H1 (cell line): ENCODE results near the gene TMEM131L. TPM values are rescaled to one million over a fixed set of nuclear protein-coding genes. Genes with fewer than 3 reads are reported as not detected.

Experiments used
- CTCF ChIA-PET: fragments of 300-600 bp; sonication (Branson Sonifier 250); formaldehyde crosslinking; loops from one replicate; lab custom pipeline; 2021; ENCODE audit not compliant: partially characterized antibody; lab: Charles Lee
- POLR2A ChIA-PET: fragments of 300-600 bp; sonication (Branson Sonifier 250); formaldehyde crosslinking; loops from one replicate; lab custom pipeline; 2021; ENCODE audit warnings: inconsistent platforms; ENCODE audit not compliant: partially characterized antibody; lab: Charles Lee
- DNase-seq, 2 experiments: peaks; one replicate each; pipeline versions ENCODE4 v3.0.0 to v3.0.0-alpha.2; 2010 to 2022; ENCODE audit warnings: low spot score in 2 of 2, low read depth in 1 of 2, mixed read lengths in 1 of 2
- FAIRE-seq: peaks from 2 replicates; lab custom pipeline; 2011; peaks lifted over from hg19 to GRCh38; lab: Jason Lieb, UNC
- H2AFZ ChIP-seq: 2 replicates; pipeline ENCODE4 v1.8.1; 2012; ENCODE audit warnings: low read length, inconsistent platforms
- H2AK5ac ChIP-seq: 2 replicates; pipeline ENCODE4 v1.6.1; 2013; ENCODE audit warnings: low read depth, low read length
- H2BK120ac ChIP-seq: replicated peaks from 2 replicates; pipeline ENCODE3; 2013; ENCODE audit warnings: low read depth, low read length, inconsistent platforms
- H2BK12ac ChIP-seq: 2 replicates; pipeline ENCODE4 v1.6.1; 2013; ENCODE audit warnings: low read depth, low read length
- H2BK15ac ChIP-seq: 2 replicates; pipeline ENCODE4 v1.6.1; 2013; ENCODE audit warnings: low read length
- H2BK20ac ChIP-seq: 2 replicates; pipeline ENCODE4 v1.6.1; 2013; ENCODE audit warnings: low read length
- H2BK5ac ChIP-seq: 2 replicates; pipeline ENCODE4 v1.6.1; 2013; ENCODE audit warnings: low read depth, low read length
- H3K14ac ChIP-seq: 2 replicates; pipeline ENCODE4 v1.6.1; 2013; ENCODE audit warnings: inconsistent platforms; ENCODE audit not compliant: insufficient read length
- H3K18ac ChIP-seq: 2 replicates; pipeline ENCODE4 v1.6.1; 2013; ENCODE audit warnings: low read length; ENCODE audit errors: extremely low read depth
- H3K23ac ChIP-seq: 2 replicates; pipeline ENCODE4 v1.6.1; 2013; ENCODE audit warnings: inconsistent platforms; ENCODE audit not compliant: insufficient read length
- H3K23me2 ChIP-seq: 2 replicates; pipeline ENCODE4 v1.6.1; 2013; ENCODE audit warnings: low read depth, low read length
- H3K27ac ChIP-seq: 2 replicates; pipeline ENCODE4 v1.6.1; 2011; ENCODE audit warnings: low read depth, low read length, inconsistent platforms
- H3K27me3 ChIP-seq, 4 experiments: replicated peaks in 1 of 4; 1 replicate in 1 of 4; 2 replicates in 3 of 4; pipeline versions ENCODE4 v1.6.1 to v1.8.1; 2011 to 2013; ENCODE audit warnings: low read length in 3 of 4, mild to moderate bottlenecking in 3 of 4, inconsistent platforms in 2 of 4, mixed read lengths in 2 of 4, moderate library complexity in 1 of 4; ENCODE audit not compliant: control insufficient read depth in 3 of 4, insufficient read depth in 3 of 4; ENCODE audit errors: extremely low read depth in 1 of 4
- H3K36me3 ChIP-seq, 4 experiments: 2 replicates each; pipeline versions ENCODE4 v1.6.1 to v1.8.1; 2011 to 2013; ENCODE audit warnings: mild to moderate bottlenecking in 4 of 4, low read length in 3 of 4, moderate library complexity in 2 of 4, control low read depth in 1 of 4, inconsistent platforms in 1 of 4; ENCODE audit not compliant: insufficient read depth in 4 of 4, control insufficient read depth in 2 of 4
- H3K4ac ChIP-seq: replicated peaks from 2 replicates; pipeline ENCODE3; 2013; ENCODE audit warnings: low read length, low read depth, mixed read lengths, inconsistent platforms; ENCODE audit not compliant: insufficient read length
- H3K4me1 ChIP-seq, 4 experiments: replicated peaks in 1 of 4; 1 replicate in 1 of 4; 2 replicates in 3 of 4; pipeline versions ENCODE4 v1.6.1 to v1.8.1; 2011 to 2013; ENCODE audit warnings: low read length in 3 of 4, inconsistent platforms in 2 of 4, mixed read lengths in 1 of 4; ENCODE audit not compliant: insufficient read depth in 4 of 4, control insufficient read depth in 3 of 4
- H3K4me2 ChIP-seq, 2 experiments: 2 replicates each; pipeline versions ENCODE4 v1.6.1 to v1.8.1; 2011 to 2013; ENCODE audit warnings: low read depth in 2 of 2, low read length in 2 of 2, control low read depth in 1 of 2, inconsistent platforms in 1 of 2, mild to moderate bottlenecking in 1 of 2; ENCODE audit not compliant: insufficient read depth in 1 of 2
- H3K4me3 ChIP-seq, 4 experiments: fragments of 200-600, 300-600 bp in 1 of 4; sonication (generic), shearing (Covaris generic), sonication (Bioruptor Twin) in 1 of 4; 2 replicates each; pipeline versions ENCODE4 v1.5.1 to v1.8.1; 2011 to 2016; ENCODE audit warnings: low read length in 4 of 4, low read depth in 3 of 4, control low read depth in 2 of 4, inconsistent platforms in 2 of 4, mild to moderate bottlenecking in 2 of 4, mixed read lengths in 1 of 4, moderate library complexity in 1 of 4; ENCODE audit not compliant: insufficient read depth in 2 of 4; ENCODE audit errors: extremely low read depth in 1 of 4
- H3K56ac ChIP-seq: replicated peaks from 2 replicates; pipeline ENCODE3; 2013; ENCODE audit warnings: low read depth, mild to moderate bottlenecking, mixed read lengths, low read length, inconsistent platforms; ENCODE audit not compliant: insufficient read length
- H3K79me1 ChIP-seq: 2 replicates; pipeline ENCODE4 v1.6.1; 2013; ENCODE audit warnings: low read depth, low read length, control low read depth
- H3K79me2 ChIP-seq, 2 experiments: 2 replicates each; pipeline versions ENCODE4 v1.6.1 to v1.8.1; 2012 to 2013; ENCODE audit warnings: low read length in 2 of 2, mild to moderate bottlenecking in 2 of 2, inconsistent platforms in 1 of 2; ENCODE audit not compliant: insufficient read depth in 2 of 2, control insufficient read depth in 1 of 2
- H3K9ac ChIP-seq, 4 experiments: replicated peaks in 1 of 4; 1 replicate in 1 of 4; 2 replicates in 3 of 4; pipeline versions ENCODE4 v1.6.1 to v1.8.1; 2011 to 2013; ENCODE audit warnings: low read depth in 3 of 4, low read length in 3 of 4, control low read depth in 2 of 4, mild to moderate bottlenecking in 2 of 4, moderate library complexity in 2 of 4, inconsistent platforms in 1 of 4; ENCODE audit errors: extremely low read depth in 1 of 4
- H3K9me3 ChIP-seq, 2 experiments: 2 replicates each; pipeline versions ENCODE4 v1.6.1 to v1.8.1; 2012 to 2013; ENCODE audit warnings: mild to moderate bottlenecking in 2 of 2, moderate library complexity in 2 of 2, control low read depth in 1 of 2, inconsistent platforms in 1 of 2, low read depth in 1 of 2, low read length in 1 of 2, mixed read lengths in 1 of 2; ENCODE audit not compliant: insufficient read depth in 2 of 2
- H4K20me1 ChIP-seq, 2 experiments: replicated peaks in 1 of 2; 2 replicates each; pipeline versions ENCODE3 to v1.8.1; 2011 to 2013; ENCODE audit warnings: inconsistent platforms in 2 of 2, low read length in 2 of 2, mild to moderate bottlenecking in 1 of 2; ENCODE audit not compliant: insufficient read depth in 2 of 2, control insufficient read depth in 1 of 2
- H4K5ac ChIP-seq: 2 replicates; pipeline ENCODE4 v1.6.1; 2013; ENCODE audit warnings: low read length, low read depth, mixed read lengths, inconsistent platforms; ENCODE audit not compliant: insufficient read length
- H4K8ac ChIP-seq: 2 replicates; pipeline ENCODE4 v1.8.0; 2013; ENCODE audit warnings: mild to moderate bottlenecking, moderate library complexity, low read length, inconsistent platforms; ENCODE audit not compliant: insufficient read depth; ENCODE audit errors: extremely low read depth
- H4K91ac ChIP-seq: replicated peaks from 2 replicates; pipeline ENCODE3; 2013; ENCODE audit warnings: low read length, mixed read lengths, inconsistent platforms; ENCODE audit not compliant: insufficient read length
- PHF8 ChIP-seq: fragments of 200-600 bp; sonication (generic); conservative IDR thresholded peaks from 2 replicates; pipeline ENCODE4 v1.7.1; 2012; ENCODE audit warnings: low read depth, mild to moderate bottlenecking, inconsistent platforms, low read length, moderate library complexity
- SRF ChIP-seq: IDR thresholded peaks from 2 replicates; pipeline ENCODE4 v1.6.1; 2011; ENCODE audit warnings: mild to moderate bottlenecking, low read depth, low read length, moderate library complexity
- YY1 ChIP-seq: IDR thresholded peaks from 2 replicates; pipeline ENCODE4 v1.6.1; 2011; ENCODE audit warnings: low read depth, mild to moderate bottlenecking, low read length
- WGBS, 2 experiments: shearing (Covaris generic) in 1 of 2; methylation state at CpG; one replicate each; pipeline versions ENCODE4 v1.1.6 to v1.1.7; 2013 to 2015; ENCODE audit warnings: low lambda C conversion rate in 2 of 2, mixed read lengths in 2 of 2, inconsistent platforms in 1 of 2, low coverage in 1 of 2, missing lambda C conversion rate in 1 of 2; ENCODE audit not compliant: insufficient replicate concordance in 2 of 2, insufficient coverage in 1 of 2, insufficient read length in 1 of 2; ENCODE audit errors: extremely low coverage in 1 of 2, missing lambda C conversion rate in 1 of 2; 5-methylcytosine and 5-hydroxymethylcytosine counted together
- polyA plus RNA-seq, 7 experiments: library from polyadenylated mRNA; depleted of rRNA in 3 of 7; stranded (reverse) in 5 of 7; unstranded in 2 of 7; fragments of >200 nt in 5 of 7; fragments of 200-250 nt in 2 of 7; gene quantifications; 1 replicate in 5 of 7; 2 replicates in 1 of 7; 4 replicates in 1 of 7; pipeline versions ENCODE4 v1.2.1 to v1.2.3, GENCODE V29; 2011 to 2013; ENCODE audit warnings: missing spikeins in 2 of 7, mixed read lengths in 2 of 7
- total RNA-seq: library from RNA; stranded (reverse); fragmentation: NEBNext Ultra II Directional; extraction: Animal tissue kit (Norgen Biotek cat#: 25700); gene quantifications from 2 replicates; pipeline ENCODE4 v1.2.1, GENCODE V29; 2021

TMEM131L gene
- total and polyA plus RNA-seq, 2 of the 8 experiments (the other 6 are each of a cell fraction or from before 2014, with no cell fraction given), result 14.3 to 26.1 TPM

GRCh38 chr4:153537493-153537960 is 71.4 kb downstream of the TMEM131L start:
- Histone ChIP-seq H3K27ac (no peak overlapping the region), H3K18ac (no peak overlapping the region; the same call in 1 of the 2 replicates), H3K4me2 (no peak overlapping the region), H2BK12ac (no peak overlapping the region), H2BK5ac (no peak overlapping the region), H3K4me3 (no peak overlapping the region), H3K4ac (no peak overlapping the region), H3K79me2 (peaks cover 0 to 26% of the 10 kb centered on the region in 2 experiments; a peak in 2 of 4 replicates), H3K23ac (no peak overlapping the region), H3K56ac (no peak overlapping the region), H2BK120ac (no peak overlapping the region), H4K20me1 (no peaks in the 10 kb centered on the region), H3K4me1 (peaks cover 13 to 24% (median 21%) of the 10 kb centered on the region in 4 experiments), H2AFZ (no peak overlapping the region), H3K79me1 (no peaks in the 10 kb centered on the region; the same call in none of the 2 replicates), H2BK15ac (no peak overlapping the region), H3K36me3 (no peaks in the 10 kb centered on the region; a peak in 1 of 8 replicates), H3K27me3 (no peaks in the 10 kb centered on the region), H3K23me2 (no peaks in the 10 kb centered on the region), H2BK20ac (no peak overlapping the region), H4K5ac (no peak overlapping the region), H3K9me3 (no peaks in the 10 kb centered on the region), H2AK5ac (no peak overlapping the region)
- 91% methylated on average over 6 of the region's 6 CpGs; no CpG with 5 or more reads in 1 of the 2 experiments for WGBS, 2 experiments
- CTCF ChIA-PET, result no interaction called here
- DNase-seq, result no peak
- POLR2A ChIA-PET, result no interaction called here
- TF ChIP-seq SRF (0 out of 2 replicates have a peak, but pooled peaks have one; percentile 10), PHF8 (no peak), YY1 (peak; percentile 75)
- TF ChIP-seq, all 59 proteins: peak for 2
- no peak overlapping the region for H4K8ac ChIP-seq
- H4K91ac ChIP-seq, result no peak overlapping the region
- no peak for FAIRE-seq
- H3K9ac ChIP-seq, result no peak overlapping the region
- H3K14ac ChIP-seq, result no peak overlapping the region
